ENCODE results near the gene CCDC148. TPM values are rescaled to one million over a fixed set of nuclear protein-coding genes. Genes with fewer than 3 reads are reported as not detected.
"Not testable (repeated sequence)": the region's sequence is repeated elsewhere in the genome, so short reads cannot be mapped to it uniquely, and the experiment has no call there.

Gene CCDC148
- total and polyA plus RNA-seq, 5 donors from 2014 or later = not detected

- H3K9me3 ChIP-seq (ENCODE audit: control insufficient read depth in 2 of 2, low read length in 2 of 2); H3K4me1 Mint-ChIP-seq; DNase-seq; ATAC-seq (ENCODE audit: low read depth in 2 of 2); H3K4me1 ChIP-seq (ENCODE audit: control insufficient read depth, insufficient read depth, low read length, poor library complexity, severe bottlenecking); H3K9me3 Mint-ChIP-seq; H3K27me3 Mint-ChIP-seq; H3K27ac Mint-ChIP-seq; H3K36me3 Mint-ChIP-seq; H3K27ac ChIP-seq (ENCODE audit: insufficient read depth, low read length, poor library complexity, severe bottlenecking); H3K27me3 ChIP-seq (ENCODE audit: control insufficient read depth, insufficient read depth, low read length); H3K4me3 ChIP-seq (ENCODE audit: low read depth, low read length); H3K4me3 Mint-ChIP-seq; H3K36me3 ChIP-seq (ENCODE audit: control insufficient read depth, insufficient read depth, low read length): not testable (repeated sequence)
Measured at GRCh38 chr2:158351466-158351816, 105.1 kb downstream of the CCDC148 start.

GRCh38 chr2:158350751-158351465 lies 105.6 kb downstream of the CCDC148 start:
- not testable (repeated sequence) for H3K4me3 Mint-ChIP-seq; ATAC-seq (ENCODE audit: low read depth in 2 of 2); DNase-seq; H3K36me3 ChIP-seq (ENCODE audit: control insufficient read depth, insufficient read depth, low read length); H3K27me3 Mint-ChIP-seq; H3K27ac Mint-ChIP-seq; H3K9me3 Mint-ChIP-seq; H3K4me1 Mint-ChIP-seq; H3K9me3 ChIP-seq (ENCODE audit: control insufficient read depth in 2 of 2, low read length in 2 of 2); H3K4me1 ChIP-seq (ENCODE audit: control insufficient read depth, insufficient read depth, low read length, poor library complexity, severe bottlenecking); H3K4me3 ChIP-seq (ENCODE audit: low read depth, low read length); H3K27me3 ChIP-seq (ENCODE audit: control insufficient read depth, insufficient read depth, low read length); H3K27ac ChIP-seq (ENCODE audit: insufficient read depth, low read length, poor library complexity, severe bottlenecking); H3K36me3 Mint-ChIP-seq

DNA sequence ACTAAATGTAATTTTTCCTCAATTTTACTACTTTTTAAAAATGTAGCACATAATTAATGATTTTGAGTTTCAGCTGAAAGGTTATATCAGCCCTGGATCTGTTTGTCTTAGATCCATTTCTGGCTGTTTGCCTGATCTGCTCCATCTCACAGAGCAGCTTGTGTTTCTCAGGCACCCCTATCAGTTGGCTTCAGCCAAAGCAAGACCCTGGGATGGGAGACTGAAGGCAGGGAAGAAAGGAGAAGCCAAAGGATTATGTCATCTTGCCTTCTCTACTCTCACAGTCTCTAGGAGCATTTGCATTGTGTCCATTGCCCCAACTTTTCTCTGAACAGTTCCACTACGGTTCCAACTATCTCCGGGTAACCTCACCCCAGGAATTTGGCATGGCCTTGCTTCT lies 110.5 kb downstream of the CCDC148 start:
- no peaks in the 10 kb centered on the region for H3K9me3 ChIP-seq (ENCODE audit: control insufficient read depth in 2 of 2, low read length in 2 of 2)
- H3K4me3 Mint-ChIP-seq = no peak overlapping the region
- no peak overlapping the region for H3K27ac Mint-ChIP-seq
- H3K4me1 ChIP-seq (ENCODE audit: control insufficient read depth, insufficient read depth, low read length, poor library complexity, severe bottlenecking) = no peaks in the 10 kb centered on the region
- no peak for ATAC-seq (ENCODE audit: low read depth in 2 of 2)
- H3K27ac ChIP-seq (ENCODE audit: insufficient read depth, low read length, poor library complexity, severe bottlenecking) = no peak overlapping the region
- no peak for DNase-seq
- H3K4me1 Mint-ChIP-seq = no peaks in the 10 kb centered on the region
- H3K27me3 Mint-ChIP-seq = peaks cover 4% of the 10 kb centered on the region
- no peak overlapping the region for H3K4me3 ChIP-seq (ENCODE audit: low read depth, low read length)
- H3K9me3 Mint-ChIP-seq = peaks cover 0 to 2% (median 0%) of the 10 kb centered on the region in 7 donors
- no peaks in the 10 kb centered on the region for H3K27me3 ChIP-seq (ENCODE audit: control insufficient read depth, insufficient read depth, low read length)
- H3K36me3 Mint-ChIP-seq = no peaks in the 10 kb centered on the region
- no peaks in the 10 kb centered on the region for H3K36me3 ChIP-seq (ENCODE audit: control insufficient read depth, insufficient read depth, low read length)

GRCh38 chr2:158339513-158339912 lies 117.0 kb downstream of the CCDC148 start:
- H3K9me3 Mint-ChIP-seq = peaks cover 0 to 3% (median 0%) of the 10 kb centered on the region in 7 donors

GRCh38 chr2:158337018-158337417 lies 119.5 kb downstream of the CCDC148 start:
- Histone ChIP-seq H3K4me1 (ENCODE audit: control insufficient read depth, insufficient read depth, low read length, poor library complexity, severe bottlenecking) (no peaks in the 10 kb centered on the region), H3K4me3 (ENCODE audit: low read depth, low read length) (no peak overlapping the region), H3K9me3 (ENCODE audit: control insufficient read depth in 2 of 2, low read length in 2 of 2) (no peaks in the 10 kb centered on the region), H3K36me3 (ENCODE audit: control insufficient read depth, insufficient read depth, low read length) (no peaks in the 10 kb centered on the region), H3K27me3 (ENCODE audit: control insufficient read depth, insufficient read depth, low read length) (peaks cover 3% of the 10 kb centered on the region), H3K27ac (ENCODE audit: insufficient read depth, low read length, poor library complexity, severe bottlenecking) (no peak overlapping the region)
- no peak overlapping the region for H3K27ac Mint-ChIP-seq
- H3K36me3 Mint-ChIP-seq = no peaks in the 10 kb centered on the region
- no peak for DNase-seq
- no peak for ATAC-seq (ENCODE audit: low read depth in 2 of 2)
- H3K4me3 Mint-ChIP-seq = no peak overlapping the region
- peaks cover 10% of the 10 kb centered on the region for H3K27me3 Mint-ChIP-seq
- no peaks in the 10 kb centered on the region for H3K4me1 Mint-ChIP-seq
- peaks cover 0 to 12% (median 3%) of the 10 kb centered on the region in 7 donors for H3K9me3 Mint-ChIP-seq

More at GRCh38 chr2:158339513-158339912, 117.0 kb downstream of the CCDC148 start:
- Mint-ChIP-seq H3K4me1 (no peaks in the 10 kb centered on the region), H3K27me3 (peaks cover 15% of the 10 kb centered on the region), H3K27ac (no peak overlapping the region), H3K4me3 (no peak overlapping the region), H3K36me3 (no peaks in the 10 kb centered on the region)
- H3K27me3 ChIP-seq (ENCODE audit: control insufficient read depth, insufficient read depth, low read length) = peaks cover 3% of the 10 kb centered on the region
- no peaks in the 10 kb centered on the region for H3K4me1 ChIP-seq (ENCODE audit: control insufficient read depth, insufficient read depth, low read length, poor library complexity, severe bottlenecking)
- H3K27ac ChIP-seq (ENCODE audit: insufficient read depth, low read length, poor library complexity, severe bottlenecking) = no peak overlapping the region
- no peaks in the 10 kb centered on the region for H3K36me3 ChIP-seq (ENCODE audit: control insufficient read depth, insufficient read depth, low read length)
- DNase-seq = no peak
- no peaks in the 10 kb centered on the region for H3K9me3 ChIP-seq (ENCODE audit: control insufficient read depth in 2 of 2, low read length in 2 of 2)
- no peak for ATAC-seq (ENCODE audit: low read depth in 2 of 2)
- no peak overlapping the region for H3K4me3 ChIP-seq (ENCODE audit: low read depth, low read length)

GRCh38 chr2:158331799-158332198 lies 124.8 kb downstream of the CCDC148 start:
- not testable (repeated sequence) for H3K4me1 ChIP-seq (ENCODE audit: control insufficient read depth, insufficient read depth, low read length, poor library complexity, severe bottlenecking); H3K27me3 Mint-ChIP-seq; H3K4me3 ChIP-seq (ENCODE audit: low read depth, low read length); H3K27ac Mint-ChIP-seq; H3K27me3 ChIP-seq (ENCODE audit: control insufficient read depth, insufficient read depth, low read length); ATAC-seq (ENCODE audit: low read depth in 2 of 2); DNase-seq; H3K27ac ChIP-seq (ENCODE audit: insufficient read depth, low read length, poor library complexity, severe bottlenecking); H3K36me3 Mint-ChIP-seq; H3K4me1 Mint-ChIP-seq; H3K36me3 ChIP-seq (ENCODE audit: control insufficient read depth, insufficient read depth, low read length); H3K9me3 ChIP-seq (ENCODE audit: control insufficient read depth in 2 of 2, low read length in 2 of 2); H3K4me3 Mint-ChIP-seq
- peaks cover 0 to 16% (median 13%) of the 10 kb centered on the region in 7 donors for H3K9me3 Mint-ChIP-seq

GRCh38 chr2:158325782-158326340 lies 130.7 kb downstream of the CCDC148 start:
- DNase-seq (no peak), ATAC-seq (ENCODE audit: low read depth in 2 of 2) (no peak)
- no peaks in the 10 kb centered on the region for H3K4me1 ChIP-seq (ENCODE audit: control insufficient read depth, insufficient read depth, low read length, poor library complexity, severe bottlenecking)
- no peaks in the 10 kb centered on the region for H3K4me1 Mint-ChIP-seq
- peaks cover 0 to 4% of the 10 kb centered on the region in 2 experiments for H3K9me3 ChIP-seq (ENCODE audit: control insufficient read depth in 2 of 2, low read length in 2 of 2)
- H3K27me3 Mint-ChIP-seq = no peaks in the 10 kb centered on the region
- H3K4me3 Mint-ChIP-seq = no peak overlapping the region
- no peaks in the 10 kb centered on the region for H3K27me3 ChIP-seq (ENCODE audit: control insufficient read depth, insufficient read depth, low read length)
- peaks cover 0 to 13% (median 2%) of the 10 kb centered on the region in 7 donors for H3K9me3 Mint-ChIP-seq
- no peak overlapping the region for H3K4me3 ChIP-seq (ENCODE audit: low read depth, low read length)
- H3K36me3 Mint-ChIP-seq = no peaks in the 10 kb centered on the region
- H3K36me3 ChIP-seq (ENCODE audit: control insufficient read depth, insufficient read depth, low read length) = no peaks in the 10 kb centered on the region
- no peak overlapping the region for H3K27ac ChIP-seq (ENCODE audit: insufficient read depth, low read length, poor library complexity, severe bottlenecking)
- no peak overlapping the region for H3K27ac Mint-ChIP-seq

Measured in CD4-positive, CD25-positive, alpha-beta regulatory T cell (primary cell).